Transverse colon (tissue), 4 donors: ENCODE results near the gene XPO6.

ENCODE experiments used
- CTCF ChIP-seq, 5 experiments: fragments of 200-600 bp in 3 of 5; fragments of 450-650 bp in 2 of 5; sonication (generic) in 3 of 5; IDR thresholded peaks; 1 replicate in 2 of 5; 2 replicates in 3 of 5; pipeline ENCODE4 v1.5.1; 2016 to 2017; ENCODE audit warnings: antibody characterized with exemption in 5 of 5, inconsistent platforms in 3 of 5, mild to moderate bottlenecking in 2 of 5, moderate library complexity in 1 of 5
- POLR2A ChIP-seq: fragments of 450-650 bp; IDR thresholded peaks from one replicate; pipeline ENCODE4 v1.6.1; 2016; ENCODE audit warnings: antibody characterized with exemption, mild to moderate bottlenecking, moderate library complexity
- POLR2AphosphoS5 ChIP-seq, 3 donors: sonication (generic); formaldehyde crosslinking; IDR thresholded peaks; one replicate each; pipeline ENCODE4 v1.6.1; 2016; ENCODE audit warnings: antibody characterized with exemption in 3 of 3

DNA sequence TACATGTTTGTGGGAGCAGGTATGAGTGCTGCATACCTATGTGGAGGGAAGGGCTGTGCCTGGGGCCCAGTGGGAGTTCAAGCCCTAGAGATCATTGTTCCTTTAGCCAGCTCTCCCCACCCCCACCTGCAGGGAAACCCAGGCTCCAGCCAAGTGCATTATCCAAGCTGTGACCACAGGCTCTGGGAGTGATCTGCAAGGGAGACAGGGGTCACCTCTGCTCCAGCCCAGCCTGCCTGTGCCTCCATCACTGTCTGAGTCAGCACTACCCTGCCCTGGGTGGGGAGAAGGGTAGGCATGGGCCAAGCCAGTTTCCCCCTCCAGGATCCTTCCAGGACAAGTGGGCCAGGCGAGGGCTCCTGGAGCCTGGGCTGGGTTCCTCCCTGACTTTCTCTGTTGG, 48.4 kb upstream of the XPO6 start:
- TF ChIP-seq POLR2A (no peak), CTCF (IDR thresholded peaks at IDR 0.05) (no peak), POLR2AphosphoS5 (IDR thresholded peaks at IDR 0.05) (no peak)
